Stimulated activated effector memory CD8-positive, alpha-beta T cell treated with anti-CD3 and anti-CD28 coated beads, Interleukin-12 subunit alpha, Interleukin-12 subunit beta, amount 100 ng/mL, for 72 hours (primary cell): Measurements from ENCODE around the gene TRIM46.
"Not testable (repeated sequence)": the region's sequence is repeated elsewhere in the genome, so short reads cannot be mapped to it uniquely, and the experiment has no call there.

Experiments used
- ATAC-seq: fragments of 150-1000 bp; cut with Tn5 transposase; 2 replicates; pipeline ENCODE4 v1.10.0; 2021
- DNase-seq, 2 donors: peaks; one replicate each; pipeline ENCODE4 v3.0.0; 2021 to 2022; ENCODE audit warnings: low spot score in 2 of 2
- H3K27ac Mint-ChIP-seq: one replicate; pipeline ENCODE4 v1.8.0; 2022; ENCODE audit warnings: mild to moderate bottlenecking, mixed read lengths
- H3K36me3 Mint-ChIP-seq: one replicate; pipeline ENCODE4 v1.8.0; 2022; ENCODE audit warnings: mild to moderate bottlenecking, mixed read lengths
- H3K4me1 Mint-ChIP-seq: one replicate; pipeline ENCODE4 v1.8.0; 2022; ENCODE audit warnings: mixed read lengths
- H3K4me3 Mint-ChIP-seq: one replicate; pipeline ENCODE4 v1.8.0; 2022; ENCODE audit warnings: mild to moderate bottlenecking, mixed read lengths
- H3K9me3 Mint-ChIP-seq: one replicate; pipeline ENCODE4 v1.8.0; 2022; ENCODE audit warnings: mixed read lengths

The TRIM46 gene

GRCh38 chr1:155133799-155134281 is 39.8 kb upstream of the TRIM46 start:
- H3K4me1 Mint-ChIP-seq, result peaks cover 52% of the 10 kb centered on the region
- H3K36me3 Mint-ChIP-seq, result peaks cover 48% of the 10 kb centered on the region
- no peak overlapping the region for H3K27ac Mint-ChIP-seq
- H3K4me3 Mint-ChIP-seq, result no peak overlapping the region
- ATAC-seq, result no peak
- DNase-seq, result no peak
- no peaks in the 10 kb centered on the region for H3K9me3 Mint-ChIP-seq

GRCh38 chr1:155134322-155134721 is 39.3 kb upstream of the TRIM46 start:
- Mint-ChIP-seq H3K36me3 (peaks cover 53% of the 10 kb centered on the region), H3K27ac (no peak overlapping the region), H3K4me3 (peak overlapping the region; percentile 98), H3K9me3 (no peaks in the 10 kb centered on the region), H3K4me1 (peaks cover 50% of the 10 kb centered on the region)
- ATAC-seq, result no peak
- no peak for DNase-seq

- Mint-ChIP-seq H3K9me3 (no peaks in the 10 kb centered on the region), H3K4me3 (peak overlapping the region; percentile 98), H3K36me3 (peaks cover 59% of the 10 kb centered on the region), H3K27ac (peak overlapping the region; percentile 99), H3K4me1 (peaks cover 45% of the 10 kb centered on the region)
- peak; percentile 44 to 71 for DNase-seq
- ATAC-seq, result peak; percentile 69
These were observed 38.7 kb upstream of the TRIM46 start for GRCh38 chr1:155134880-155135414.

GRCh38 chr1:155135415-155136028 is 38.1 kb upstream of the TRIM46 start, which contains the start of gene SLC50A1:
SLC50A1 (plus strand) TSS chr1:155135852; CDS start chr1:155135912, 60 bp downstream.
- H3K27ac Mint-ChIP-seq, result peak within 1 kb of the TSS; percentile 99
- H3K4me3 Mint-ChIP-seq, result peak within 1 kb of the TSS; percentile 98
- ATAC-seq (peak; percentile 82), DNase-seq (peak; percentile 93 to 96)
- no peaks in the 10 kb centered on the region for H3K9me3 Mint-ChIP-seq
- H3K4me1 Mint-ChIP-seq, result peaks cover 48% of the 10 kb centered on the region
- peaks cover 65% of the 10 kb centered on the region for H3K36me3 Mint-ChIP-seq

GRCh38 chr1:155136748-155137147 is 36.9 kb upstream of the TRIM46 start:
- H3K9me3 Mint-ChIP-seq, result no peaks in the 10 kb centered on the region
- peaks cover 66% of the 10 kb centered on the region for H3K36me3 Mint-ChIP-seq
- ATAC-seq (no peak), DNase-seq (no peak)
- H3K27ac Mint-ChIP-seq, result peak overlapping the region; percentile 99
- peaks cover 47% of the 10 kb centered on the region for H3K4me1 Mint-ChIP-seq
- H3K4me3 Mint-ChIP-seq, result peak overlapping the region; percentile 98

GRCh38 chr1:155137154-155137949 is 36.3 kb upstream of the TRIM46 start:
- DNase-seq (no peak), ATAC-seq (no peak)
- H3K36me3 Mint-ChIP-seq, result peaks cover 66% of the 10 kb centered on the region
- peak overlapping the region; percentile 99 for H3K27ac Mint-ChIP-seq
- H3K4me1 Mint-ChIP-seq, result peaks cover 44% of the 10 kb centered on the region
- H3K9me3 Mint-ChIP-seq, result no peaks in the 10 kb centered on the region
- peak overlapping the region; percentile 98 for H3K4me3 Mint-ChIP-seq

GRCh38 chr1:155139895-155140629 is 33.6 kb upstream of the TRIM46 start, which contains the start of gene DPM3:
DPM3 (minus strand) TSS chr1:155140531; CDS start chr1:155140240, 291 bp downstream.
- H3K9me3 Mint-ChIP-seq, result no peaks in the 10 kb centered on the region
- peaks cover 39% of the 10 kb centered on the region for H3K4me1 Mint-ChIP-seq
- H3K27ac Mint-ChIP-seq, result peak within 1 kb of the TSS; percentile 94
- ATAC-seq (peak; percentile 85), DNase-seq (peak; percentile 76 to 90)
- peak within 1 kb of the TSS; percentile 98 for H3K4me3 Mint-ChIP-seq
- H3K36me3 Mint-ChIP-seq, result peaks cover 56% of the 10 kb centered on the region

- Mint-ChIP-seq H3K27ac (peak overlapping the region; percentile 94), H3K4me1 (peaks cover 34% of the 10 kb centered on the region), H3K9me3 (no peaks in the 10 kb centered on the region), H3K36me3 (peaks cover 51% of the 10 kb centered on the region), H3K4me3 (peak overlapping the region; percentile 98)
- no peak for ATAC-seq
- DNase-seq, result no peak
These were observed 33.1 kb upstream of the TRIM46 start for GRCh38 chr1:155140630-155140953.

GRCh38 chr1:155141749-155142148 is 31.9 kb upstream of the TRIM46 start:
- Mint-ChIP-seq H3K36me3 (peaks cover 40% of the 10 kb centered on the region), H3K9me3 (no peaks in the 10 kb centered on the region), H3K4me3 (no peak overlapping the region), H3K27ac (no peak overlapping the region), H3K4me1 (peaks cover 28% of the 10 kb centered on the region)
- no peak for DNase-seq
- ATAC-seq, result no peak

- DNase-seq (no peak), ATAC-seq (no peak)
- Mint-ChIP-seq H3K36me3 (peaks cover 2% of the 10 kb centered on the region), H3K27ac (no peak overlapping the region), H3K4me3 (no peak overlapping the region), H3K9me3 (no peaks in the 10 kb centered on the region), H3K4me1 (peaks cover 2% of the 10 kb centered on the region)
These were observed 28.2 kb upstream of the TRIM46 start for GRCh38 chr1:155145491-155145890.

- DNase-seq, H3K27ac Mint-ChIP-seq, H3K9me3 Mint-ChIP-seq, H3K36me3 Mint-ChIP-seq, H3K4me1 Mint-ChIP-seq, ATAC-seq, H3K4me3 Mint-ChIP-seq: not testable (repeated sequence)
These were observed 17.5 kb upstream of the TRIM46 start for GRCh38 chr1:155155996-155156643.

GRCh38 chr1:155158991-155159390 is 14.7 kb upstream of the TRIM46 start:
- DNase-seq (no peak), ATAC-seq (no peak)
- Mint-ChIP-seq H3K27ac (no peak overlapping the region), H3K9me3 (no peaks in the 10 kb centered on the region), H3K36me3 (no peaks in the 10 kb centered on the region), H3K4me3 (no peak overlapping the region), H3K4me1 (no peaks in the 10 kb centered on the region)

GRCh38 chr1:155160128-155160527 is 13.5 kb upstream of the TRIM46 start:
- Mint-ChIP-seq H3K4me3 (no peak overlapping the region), H3K4me1 (no peaks in the 10 kb centered on the region), H3K9me3 (no peaks in the 10 kb centered on the region), H3K27ac (peak overlapping the region; percentile 10), H3K36me3 (no peaks in the 10 kb centered on the region)
- no peak for DNase-seq
- ATAC-seq, result no peak

- ATAC-seq, H3K36me3 Mint-ChIP-seq, H3K4me1 Mint-ChIP-seq, H3K4me3 Mint-ChIP-seq, H3K9me3 Mint-ChIP-seq, H3K27ac Mint-ChIP-seq, DNase-seq: not testable (repeated sequence)
These were observed 11.0 kb upstream of the TRIM46 start for GRCh38 chr1:155162631-155163030.

GRCh38 chr1:155163785-155164184 is 9.9 kb upstream of the TRIM46 start:
- H3K36me3 Mint-ChIP-seq, ATAC-seq, H3K4me3 Mint-ChIP-seq, H3K27ac Mint-ChIP-seq, H3K9me3 Mint-ChIP-seq, DNase-seq: not testable (repeated sequence)
- H3K4me1 Mint-ChIP-seq, result peaks cover 10% of the 10 kb centered on the region
